Stimulated activated naive B cell treated with anti-CD40 and anti-IgM and Interleukin-4, amounts not matched to agents 10 μg/mL and 1 μg/mL and 100 μg/mL, for 72 hours (primary cell): ENCODE results near the gene NME7.
"Not testable (repeated sequence)": the region's sequence is repeated elsewhere in the genome, so short reads cannot be mapped to it uniquely, and the experiment has no call there.

Source experiments
- ATAC-seq, 2 donors: fragments of 150-1000 bp; cut with Tn5 transposase; replicated peaks; 2 replicates each; pipeline ENCODE4 v1.10.0; 2021; ENCODE audit warnings: moderate library complexity in 1 of 2
- DNase-seq: peaks from one replicate; pipeline ENCODE4 v3.0.0; 2021
- H3K27ac Mint-ChIP-seq: one replicate; pipeline ENCODE4 v1.8.0; 2022; ENCODE audit warnings: mild to moderate bottlenecking, mixed read lengths
- H3K27me3 Mint-ChIP-seq, 2 donors: one replicate each; pipeline ENCODE4 v1.8.0; 2022; ENCODE audit warnings: mixed read lengths in 2 of 2
- H3K36me3 Mint-ChIP-seq, 2 donors: one replicate each; pipeline ENCODE4 v1.8.0; 2022; ENCODE audit warnings: mixed read lengths in 2 of 2, mild to moderate bottlenecking in 1 of 2
- H3K4me1 Mint-ChIP-seq, 2 donors: one replicate each; pipeline ENCODE4 v1.8.0; 2022; ENCODE audit warnings: mixed read lengths in 2 of 2, mild to moderate bottlenecking in 1 of 2
- H3K4me3 Mint-ChIP-seq, 2 donors: one replicate each; pipeline ENCODE4 v1.8.0; 2022; ENCODE audit warnings: mild to moderate bottlenecking in 2 of 2, mixed read lengths in 2 of 2, moderate library complexity in 1 of 2
- H3K9me3 Mint-ChIP-seq, 2 donors: one replicate each; pipeline ENCODE4 v1.8.0; 2022; ENCODE audit warnings: mixed read lengths in 2 of 2, mild to moderate bottlenecking in 1 of 2

NME7 gene

DNA sequence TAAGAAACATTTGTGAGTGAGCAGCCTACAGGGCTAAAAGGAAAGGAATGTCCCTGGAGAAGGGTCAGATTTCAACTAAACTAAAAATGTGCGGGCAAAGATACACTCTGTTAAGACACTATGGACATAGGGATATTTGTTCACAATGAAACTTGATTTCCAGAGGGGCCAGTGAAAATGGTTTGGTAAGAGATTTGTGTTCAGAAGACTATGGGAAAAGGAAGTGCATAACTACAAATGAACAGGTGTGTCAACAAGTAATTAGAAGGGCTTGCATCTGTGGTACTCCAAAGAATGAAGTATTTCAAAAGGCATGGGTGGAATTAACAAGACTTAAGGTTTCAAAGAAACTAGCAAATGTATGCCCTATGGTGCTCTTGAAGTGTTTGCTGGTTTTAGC lies 60.4 kb downstream of the NME7 start:
- H3K9me3 Mint-ChIP-seq: no peaks in the 10 kb centered on the region
- no peaks in the 10 kb centered on the region for H3K27me3 Mint-ChIP-seq
- H3K27ac Mint-ChIP-seq: no peak overlapping the region
- DNase-seq: no peak
- H3K4me3 Mint-ChIP-seq: no peak overlapping the region
- H3K4me1 Mint-ChIP-seq: peaks cover 7 to 13% of the 10 kb centered on the region in 2 donors
- H3K36me3 Mint-ChIP-seq: peaks cover 20 to 31% of the 10 kb centered on the region in 2 donors
- ATAC-seq: no peak

DNA sequence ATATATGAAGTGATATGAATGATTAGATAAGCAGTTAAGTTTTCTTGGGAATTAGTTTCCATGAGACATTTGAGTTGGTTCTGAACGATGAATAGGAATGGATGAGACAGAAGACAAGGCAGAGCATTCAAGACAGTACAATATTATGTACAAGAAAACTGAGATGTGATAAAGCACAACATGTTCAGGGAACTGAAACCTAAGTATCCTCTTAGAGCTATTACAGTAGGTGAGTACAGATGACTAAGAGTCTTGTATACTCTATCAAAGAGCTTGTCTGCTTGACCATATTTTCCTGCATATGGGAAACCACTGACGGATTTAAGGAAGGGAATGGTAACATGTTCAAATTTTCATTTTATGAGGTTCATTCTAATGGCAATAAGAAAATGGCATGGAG lies 61.6 kb downstream of the NME7 start:
- H3K36me3 Mint-ChIP-seq: peaks cover 25 to 32% of the 10 kb centered on the region in 2 donors

DNA sequence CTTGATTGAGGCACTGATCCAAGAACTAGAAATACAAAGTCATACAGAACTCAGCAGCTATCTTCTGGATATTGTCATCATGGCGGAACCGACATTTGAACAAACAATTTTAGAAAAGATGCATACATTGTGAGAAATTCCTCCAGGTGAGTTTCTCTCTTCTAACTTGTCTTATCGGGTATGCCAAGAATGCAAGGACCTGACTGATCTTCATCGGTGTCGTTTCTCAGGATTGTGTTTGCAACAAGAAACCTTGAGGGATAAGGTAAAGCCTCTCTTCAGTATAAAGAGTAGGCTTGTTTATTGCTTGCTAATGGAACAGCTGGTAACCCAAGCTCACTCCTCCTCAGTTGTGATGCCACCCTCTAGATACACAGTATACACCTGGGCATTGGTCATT lies 62.2 kb downstream of the NME7 start:
- ATAC-seq: no peak
- no peak for DNase-seq
- no peaks in the 10 kb centered on the region for H3K9me3 Mint-ChIP-seq
- peaks cover 7 to 13% of the 10 kb centered on the region in 2 donors for H3K4me1 Mint-ChIP-seq
- no peak overlapping the region for H3K27ac Mint-ChIP-seq
- H3K36me3 Mint-ChIP-seq: peaks cover 27 to 32% of the 10 kb centered on the region in 2 donors
- no peaks in the 10 kb centered on the region for H3K27me3 Mint-ChIP-seq
- H3K4me3 Mint-ChIP-seq: no peak overlapping the region

More for the DNA sequence above, 61.6 kb downstream of the NME7 start:
- Mint-ChIP-seq H3K9me3 (no peaks in the 10 kb centered on the region), H3K27me3 (no peaks in the 10 kb centered on the region), H3K27ac (no peak overlapping the region), H3K4me1 (peaks cover 7 to 13% of the 10 kb centered on the region in 2 donors), H3K4me3 (no peak overlapping the region)
- ATAC-seq (peak; percentile 48 to 55), DNase-seq (no peak)

DNA sequence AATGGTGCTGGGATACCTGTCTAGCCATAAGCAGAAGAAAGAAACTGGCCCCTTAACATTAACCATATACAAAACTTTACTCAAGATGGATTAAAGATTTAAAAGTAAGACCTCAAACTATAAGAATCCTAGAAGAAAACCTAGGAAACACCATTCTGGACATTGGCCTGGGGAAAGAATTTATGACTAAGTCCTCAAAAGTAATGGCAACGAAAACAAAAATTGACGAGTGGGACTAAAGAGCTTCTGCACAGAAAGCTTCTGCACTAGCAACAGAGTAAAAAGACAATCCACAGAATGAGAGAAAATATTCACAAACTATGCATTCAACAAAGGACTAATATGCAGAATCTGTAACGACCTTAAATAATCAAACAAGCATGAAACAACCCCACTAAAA lies 66.7 kb downstream of the NME7 start:
- no peak overlapping the region for H3K4me3 Mint-ChIP-seq
- DNase-seq: no peak
- no peaks in the 10 kb centered on the region for H3K27me3 Mint-ChIP-seq
- no peaks in the 10 kb centered on the region for H3K9me3 Mint-ChIP-seq
- peaks cover 4 to 8% of the 10 kb centered on the region in 2 donors for H3K4me1 Mint-ChIP-seq
- H3K36me3 Mint-ChIP-seq: peaks cover 19 to 21% of the 10 kb centered on the region in 2 donors
- no peak for ATAC-seq
- no peak overlapping the region for H3K27ac Mint-ChIP-seq

DNA sequence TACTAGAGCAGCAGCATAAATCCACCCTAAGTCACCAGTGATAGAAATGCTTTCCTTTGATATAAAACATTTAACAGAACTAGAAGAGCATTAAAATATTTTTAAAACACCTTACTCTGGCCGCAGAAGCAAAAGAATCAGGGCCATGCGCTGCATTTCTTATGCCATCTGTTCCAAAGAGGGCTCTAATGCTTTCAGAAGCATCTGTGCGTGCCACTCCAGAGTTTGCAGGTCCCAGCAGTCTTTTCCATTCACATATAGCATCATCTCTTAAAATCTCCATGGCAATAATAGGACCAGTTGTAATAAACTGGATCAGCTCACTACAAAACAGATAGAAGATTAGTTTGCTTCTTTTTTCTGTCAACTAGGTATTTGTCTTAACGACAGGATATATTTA lies 69.2 kb downstream of the NME7 start:
- DNase-seq (no peak), ATAC-seq (no peak)
- no peaks in the 10 kb centered on the region for H3K27me3 Mint-ChIP-seq
- H3K4me3 Mint-ChIP-seq: no peak overlapping the region
- H3K9me3 Mint-ChIP-seq: no peaks in the 10 kb centered on the region
- no peak overlapping the region for H3K27ac Mint-ChIP-seq
- peaks cover 24 to 29% of the 10 kb centered on the region in 2 donors for H3K36me3 Mint-ChIP-seq
- peaks cover 7 to 13% of the 10 kb centered on the region in 2 donors for H3K4me1 Mint-ChIP-seq

DNA sequence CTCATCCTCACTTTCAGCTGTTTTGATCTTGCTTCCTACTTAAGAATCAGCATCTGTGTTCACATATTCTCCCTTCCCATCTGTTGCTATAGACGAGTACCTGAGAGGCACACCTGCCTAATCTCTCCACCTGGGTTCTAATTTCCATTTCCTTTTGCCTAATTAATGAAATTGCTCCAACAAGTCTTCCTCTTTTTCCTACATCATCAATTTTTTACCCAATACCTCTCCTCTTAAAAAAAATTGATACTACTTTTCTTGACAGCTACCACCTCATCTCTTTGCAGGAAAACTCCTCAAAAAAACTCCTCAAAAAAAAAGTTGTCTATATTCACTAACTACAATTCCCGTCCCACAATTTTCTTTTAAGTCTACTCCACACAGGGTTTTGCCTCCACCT lies 71.8 kb downstream of the NME7 start:
- H3K36me3 Mint-ChIP-seq: peaks cover 15 to 37% of the 10 kb centered on the region in 2 donors
- H3K9me3 Mint-ChIP-seq: no peaks in the 10 kb centered on the region
- H3K27ac Mint-ChIP-seq: no peak overlapping the region

DNA sequence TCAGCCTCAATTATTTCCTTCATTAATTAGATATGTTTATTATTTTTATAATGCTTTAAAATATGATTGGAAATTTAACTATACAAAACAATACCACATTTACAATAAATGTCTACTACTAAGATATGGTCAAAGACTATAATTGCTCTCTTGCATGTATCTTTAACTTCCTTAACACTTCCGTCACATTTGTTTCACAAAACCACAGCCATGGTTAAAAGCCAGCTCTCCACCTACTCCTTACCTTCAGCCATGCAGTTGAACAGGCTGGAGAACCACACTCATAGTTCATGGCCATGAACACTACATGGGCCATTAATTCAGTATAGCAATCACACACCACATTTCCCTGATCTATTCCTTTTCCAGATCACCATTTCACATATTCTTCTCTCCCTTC lies 72.2 kb downstream of the NME7 start:
- ATAC-seq (peak; percentile 27 to 29), DNase-seq (no peak)
- Mint-ChIP-seq H3K9me3 (no peaks in the 10 kb centered on the region), H3K27me3 (no peaks in the 10 kb centered on the region), H3K4me3 (no peak overlapping the region), H3K4me1 (peaks cover 7 to 13% of the 10 kb centered on the region in 2 donors), H3K27ac (no peak overlapping the region), H3K36me3 (peaks cover 14 to 41% of the 10 kb centered on the region in 2 donors)

More for the DNA sequence above, 71.8 kb downstream of the NME7 start:
- Mint-ChIP-seq H3K4me1 (peaks cover 7 to 13% of the 10 kb centered on the region in 2 donors), H3K4me3 (no peak overlapping the region), H3K27me3 (no peaks in the 10 kb centered on the region)
- no peak for ATAC-seq
- DNase-seq: no peak

DNA sequence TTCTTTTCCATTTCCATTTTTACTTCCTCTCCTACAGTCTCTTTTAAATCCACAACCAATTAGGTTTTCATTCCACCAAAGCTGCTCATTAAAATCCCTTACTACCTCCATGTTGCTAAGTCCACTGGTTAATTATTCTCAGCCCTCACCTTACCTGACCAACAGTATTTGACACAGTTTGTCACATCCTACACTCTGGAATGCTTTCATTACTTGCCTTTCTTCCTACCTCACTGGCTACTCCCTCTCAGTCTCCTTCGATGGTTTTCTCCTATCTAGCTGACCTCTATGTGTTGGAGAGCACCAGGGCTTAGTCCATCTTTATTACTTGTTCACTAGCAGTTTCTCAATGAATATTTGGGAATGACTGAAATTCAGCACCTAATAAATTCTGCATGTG lies 78.6 kb downstream of the NME7 start:
- no peak for ATAC-seq
- no peaks in the 10 kb centered on the region for H3K4me1 Mint-ChIP-seq
- peaks cover 2 to 7% of the 10 kb centered on the region in 2 donors for H3K9me3 Mint-ChIP-seq
- H3K27me3 Mint-ChIP-seq: no peaks in the 10 kb centered on the region
- no peak for DNase-seq
- H3K27ac Mint-ChIP-seq: no peak overlapping the region
- H3K4me3 Mint-ChIP-seq: no peak overlapping the region
- H3K36me3 Mint-ChIP-seq: peaks cover 14 to 38% of the 10 kb centered on the region in 2 donors

DNA sequence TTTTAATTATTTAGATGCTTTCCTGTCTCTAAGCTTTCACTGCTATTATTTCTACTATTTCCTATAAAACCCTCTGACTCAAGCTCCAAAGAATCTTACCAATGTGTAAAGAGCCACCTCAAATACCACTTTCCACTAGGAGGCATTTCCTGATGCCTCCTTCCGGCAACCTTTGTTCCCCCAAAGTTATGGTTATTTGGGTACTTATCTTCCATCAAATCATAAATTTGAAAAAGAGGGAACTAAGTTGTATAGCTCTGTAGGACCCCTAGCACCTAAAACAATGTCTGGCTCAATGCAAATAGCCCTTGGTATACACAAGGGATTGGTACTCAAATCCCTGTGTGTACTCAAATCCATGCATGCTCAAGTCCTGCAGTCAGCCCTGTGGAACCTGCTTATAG lies 79.6 kb downstream of the NME7 start:
- Mint-ChIP-seq H3K27ac (no peak overlapping the region), H3K27me3 (no peaks in the 10 kb centered on the region), H3K4me1 (no peaks in the 10 kb centered on the region), H3K4me3 (no peak overlapping the region), H3K9me3 (peaks cover 7 to 14% of the 10 kb centered on the region in 2 donors), H3K36me3 (peaks cover 22 to 45% of the 10 kb centered on the region in 2 donors)
- DNase-seq (no peak), ATAC-seq (no peak)

DNA sequence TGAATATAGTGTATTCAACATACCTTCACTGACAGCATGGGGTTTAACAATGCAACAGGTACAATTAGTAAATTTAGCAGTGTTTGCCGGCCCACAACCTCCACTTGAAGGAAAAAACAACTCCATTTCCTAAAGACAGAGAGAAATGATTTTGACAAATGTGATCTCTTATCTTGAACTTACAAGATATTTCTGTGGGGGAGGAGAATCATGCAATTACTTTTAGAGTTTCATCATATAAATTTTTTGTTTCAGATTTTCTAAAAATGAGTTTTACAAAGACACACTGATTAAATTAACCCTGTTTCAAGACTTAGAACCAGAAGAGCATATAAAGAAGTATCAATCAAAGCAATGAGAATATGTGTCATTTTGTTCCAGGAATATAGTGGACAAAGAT lies 80.3 kb downstream of the NME7 start:
- no peaks in the 10 kb centered on the region for H3K27me3 Mint-ChIP-seq
- no peak for ATAC-seq
- no peak overlapping the region for H3K4me3 Mint-ChIP-seq
- no peak for DNase-seq
- peaks cover 12 to 21% of the 10 kb centered on the region in 2 donors for H3K9me3 Mint-ChIP-seq
- no peaks in the 10 kb centered on the region for H3K4me1 Mint-ChIP-seq
- H3K27ac Mint-ChIP-seq: no peak overlapping the region
- peaks cover 26 to 46% of the 10 kb centered on the region in 2 donors for H3K36me3 Mint-ChIP-seq

DNA sequence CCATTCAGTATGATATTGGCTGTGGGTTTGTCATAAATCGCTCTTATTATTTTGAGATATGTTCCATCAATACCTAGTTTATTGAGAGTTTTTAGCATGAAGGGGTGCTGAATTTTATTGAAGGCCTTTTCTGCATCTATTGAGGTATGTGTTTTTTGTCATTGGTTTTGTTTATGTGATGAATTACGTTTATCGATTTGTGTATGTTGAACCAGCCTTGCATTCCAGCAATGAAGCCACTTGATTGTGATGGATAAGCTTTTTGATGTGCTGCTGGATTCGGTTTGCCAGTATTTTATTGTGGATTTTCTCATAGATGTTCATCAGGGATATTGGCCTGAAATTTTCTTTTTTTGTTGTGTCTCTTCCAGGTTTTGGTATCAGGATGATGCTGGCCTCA lies 86.0 kb downstream of the NME7 start:
- DNase-seq, ATAC-seq, H3K4me1 Mint-ChIP-seq, H3K27ac Mint-ChIP-seq, H3K27me3 Mint-ChIP-seq, H3K4me3 Mint-ChIP-seq: not testable (repeated sequence)
- peaks cover 39 to 42% of the 10 kb centered on the region in 2 donors for H3K36me3 Mint-ChIP-seq
- peaks cover 28 to 43% of the 10 kb centered on the region in 2 donors for H3K9me3 Mint-ChIP-seq

DNA sequence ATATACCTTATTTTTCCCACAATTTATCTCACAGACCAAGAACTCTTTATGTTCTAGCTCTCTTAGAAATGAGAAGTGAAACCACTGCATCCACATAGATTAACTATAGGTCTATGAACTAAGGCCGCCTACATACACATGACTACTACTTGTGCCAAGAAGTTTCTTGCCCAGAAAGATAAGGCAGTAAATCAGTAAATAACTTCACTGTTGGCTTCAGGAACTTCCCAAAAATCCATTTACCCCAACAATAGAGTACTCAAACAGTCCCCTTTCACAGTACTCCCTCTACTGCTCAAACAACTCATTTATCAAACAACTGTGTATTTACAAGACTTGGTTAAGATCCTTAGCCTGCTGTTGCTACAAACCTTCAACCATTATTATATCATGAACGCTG lies 96.5 kb downstream of the NME7 start:
- H3K4me3 Mint-ChIP-seq: no peak overlapping the region
- H3K4me1 Mint-ChIP-seq: peaks cover 6 to 7% of the 10 kb centered on the region in 2 donors
- DNase-seq: no peak
- H3K27me3 Mint-ChIP-seq: no peaks in the 10 kb centered on the region
- peaks cover 0 to 3% of the 10 kb centered on the region in 2 donors for H3K9me3 Mint-ChIP-seq
- peaks cover 12 to 18% of the 10 kb centered on the region in 2 donors for H3K36me3 Mint-ChIP-seq
- ATAC-seq: peak; percentile 85 to 87
- no peak overlapping the region for H3K27ac Mint-ChIP-seq

DNA sequence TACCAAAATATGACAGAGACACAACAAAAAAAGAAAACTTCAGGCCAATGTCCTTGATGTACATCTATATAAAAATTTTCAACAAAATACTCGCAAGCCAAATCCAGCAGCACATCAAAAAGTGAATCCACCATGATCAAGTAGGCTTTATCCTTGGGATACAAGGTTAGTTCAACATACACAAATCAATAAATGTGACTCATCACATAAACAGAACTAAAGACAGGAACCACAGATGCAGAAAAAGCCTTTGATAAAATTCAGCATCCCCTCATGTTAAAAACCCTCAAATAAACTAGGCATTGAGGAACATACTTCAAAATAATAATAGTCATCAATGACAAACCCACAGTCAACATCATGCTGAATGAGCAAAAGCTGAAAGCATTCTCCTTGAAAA lies 101.5 kb downstream of the NME7 start:
- H3K27ac Mint-ChIP-seq: no peak overlapping the region
- DNase-seq: no peak
- H3K9me3 Mint-ChIP-seq: peaks cover 18 to 25% of the 10 kb centered on the region in 2 donors
- no peaks in the 10 kb centered on the region for H3K27me3 Mint-ChIP-seq
- peaks cover 2 to 4% of the 10 kb centered on the region in 2 donors for H3K4me1 Mint-ChIP-seq
- ATAC-seq: no peak
- H3K4me3 Mint-ChIP-seq: no peak overlapping the region
- peaks cover 43 to 64% of the 10 kb centered on the region in 2 donors for H3K36me3 Mint-ChIP-seq

DNA sequence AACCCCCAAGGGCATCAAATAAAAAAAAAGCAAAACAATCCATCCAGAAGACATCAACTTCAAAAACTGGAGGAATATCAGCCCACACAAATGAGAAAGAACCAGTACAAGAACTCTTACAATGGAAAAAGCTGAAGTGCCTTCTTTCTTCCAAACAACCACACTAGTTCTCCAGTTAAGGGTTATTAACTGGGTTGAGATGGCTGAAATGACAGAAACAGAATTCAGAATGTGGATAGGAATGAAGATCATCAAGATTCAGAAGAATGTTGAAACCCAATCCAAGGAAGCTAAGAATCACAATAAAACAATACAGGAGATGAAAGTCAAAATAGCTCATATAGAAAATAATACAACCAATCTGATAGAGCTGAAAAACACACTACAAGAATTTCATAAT lies 104.5 kb downstream of the NME7 start:
- H3K4me3 Mint-ChIP-seq: no peak overlapping the region
- ATAC-seq (no peak), DNase-seq (no peak)
- no peaks in the 10 kb centered on the region for H3K27me3 Mint-ChIP-seq
- peaks cover 18 to 29% of the 10 kb centered on the region in 2 donors for H3K9me3 Mint-ChIP-seq
- H3K36me3 Mint-ChIP-seq: peaks cover 50 to 78% of the 10 kb centered on the region in 2 donors
- H3K4me1 Mint-ChIP-seq: no peaks in the 10 kb centered on the region
- H3K27ac Mint-ChIP-seq: no peak overlapping the region

DNA sequence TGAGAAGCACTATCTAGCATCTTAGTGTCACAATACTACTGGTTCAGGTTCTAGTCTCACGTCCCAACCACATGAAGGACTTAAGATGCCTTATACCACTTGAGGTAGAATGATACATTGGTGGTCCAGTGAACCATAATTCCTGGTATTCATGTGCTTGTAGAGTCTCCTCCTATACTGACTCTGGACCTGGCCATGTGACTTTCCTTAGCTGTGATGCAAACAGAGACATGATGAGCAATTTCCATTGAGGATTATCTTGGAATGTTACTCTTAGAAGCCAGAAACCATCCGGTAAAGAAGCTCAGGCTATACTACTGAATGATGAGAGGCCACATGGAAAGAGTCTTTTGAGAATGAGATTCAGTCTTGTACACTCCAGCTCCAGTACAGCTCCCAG lies 105.7 kb downstream of the NME7 start:
- peaks cover 18 to 27% of the 10 kb centered on the region in 2 donors for H3K9me3 Mint-ChIP-seq
- DNase-seq (no peak), ATAC-seq (no peak)
- no peak overlapping the region for H3K27ac Mint-ChIP-seq
- H3K27me3 Mint-ChIP-seq: no peaks in the 10 kb centered on the region
- no peak overlapping the region for H3K4me3 Mint-ChIP-seq
- peaks cover 49 to 76% of the 10 kb centered on the region in 2 donors for H3K36me3 Mint-ChIP-seq
- H3K4me1 Mint-ChIP-seq: no peaks in the 10 kb centered on the region
